Measurements from ENCODE around the gene DDX23.

The DDX23 gene

GRCh38 chr12:48813465-48814261 lies 38.3 kb downstream of the DDX23 start:
- peak overlapping the region; percentile 87 for H3K4me3 ChIP-seq (ENCODE audit: low read depth, low read length)
- no peak for TF ChIP-seq CTCF (IDR thresholded peaks at IDR 0.05; ENCODE audit: insufficient read depth, low read depth, low read length, missing control alignments)
- no peak for DNase-seq (ENCODE audit: low read depth)

- H3K4me3 ChIP-seq (ENCODE audit: low read depth, low read length): no peak overlapping the region
- no peak for DNase-seq (ENCODE audit: low read depth)
- TF ChIP-seq CTCF (IDR thresholded peaks at IDR 0.05; ENCODE audit: insufficient read depth, low read depth, low read length, missing control alignments): no peak
These were observed 39.6 kb downstream of the DDX23 start for GRCh38 chr12:48812389-48812788.

- no peak for DNase-seq (ENCODE audit: low read depth)
- no peak overlapping the region for H3K4me3 ChIP-seq (ENCODE audit: low read depth, low read length)
- TF ChIP-seq CTCF (IDR thresholded peaks at IDR 0.05; ENCODE audit: insufficient read depth, low read depth, low read length, missing control alignments): no peak
These were observed 40.4 kb downstream of the DDX23 start for GRCh38 chr12:48811437-48812090.

- H3K4me3 ChIP-seq (ENCODE audit: low read depth, low read length): no peak overlapping the region
- no peak for DNase-seq (ENCODE audit: low read depth)
- TF ChIP-seq CTCF (IDR thresholded peaks at IDR 0.05; ENCODE audit: insufficient read depth, low read depth, low read length, missing control alignments): no peak
These were observed 41.0 kb downstream of the DDX23 start for GRCh38 chr12:48810903-48811431.

GRCh38 chr12:48807981-48808380 lies 44.0 kb downstream of the DDX23 start:
- no peak for DNase-seq (ENCODE audit: low read depth)
- H3K4me3 ChIP-seq (ENCODE audit: low read depth, low read length): no peak overlapping the region
- no peak for TF ChIP-seq CTCF (IDR thresholded peaks at IDR 0.05; ENCODE audit: insufficient read depth, low read depth, low read length, missing control alignments)

- TF ChIP-seq CTCF (IDR thresholded peaks at IDR 0.05; ENCODE audit: insufficient read depth, low read depth, low read length, missing control alignments): no peak
- no peak overlapping the region for H3K4me3 ChIP-seq (ENCODE audit: low read depth, low read length)
- no peak for DNase-seq (ENCODE audit: low read depth)
These were observed 48.3 kb downstream of the DDX23 start for GRCh38 chr12:48803675-48804074.

Data from GM12865 (cell line).